SK-N-SH (cell line): ENCODE data around the gene ACAP2. TPM values are rescaled to one million over a fixed set of nuclear protein-coding genes. Genes with fewer than 3 reads are reported as not detected.

Experiments
- CTCF ChIA-PET: fragments of 300-600, 350-600 bp; formaldehyde crosslinking; extraction: SDS; loops from one replicate; lab custom pipeline; 2021; lab: Yijun Ruan, JAX
- POLR2A ChIA-PET: fragments of 350-600 bp; sonication (Branson Sonifier 250); formaldehyde crosslinking; extraction: SDS; loops from one replicate; lab custom pipeline; 2020; ENCODE audit warnings: antibody characterized with exemption, inconsistent platforms; lab: Yijun Ruan, JAX
- DNase-seq: peaks from one replicate; pipeline ENCODE4 v3.0.0; 2012
- H2AFZ ChIP-seq: fragments of 200-600 bp; sonication (generic); 2 replicates; pipeline ENCODE4 v1.8.1; 2016; ENCODE audit warnings: antibody characterized with exemption, mild to moderate bottlenecking, low read depth
- H3F3A ChIP-seq: fragments of 200-600 bp; sonication (generic); replicated peaks from 2 replicates; pipeline ENCODE3; 2016; ENCODE audit warnings: antibody characterized with exemption, mild to moderate bottlenecking; ENCODE audit not compliant: insufficient read depth
- H3K27ac ChIP-seq, 2 experiments: fragments of 200-500 bp in 1 of 2; fragments of 200-600 bp in 1 of 2; sonication (Bioruptor generic) in 1 of 2; sonication (generic), shearing (Covaris generic) in 1 of 2; 2 replicates each; pipeline versions ENCODE4 v1.5.1 to v1.6.1; 2014 to 2016; ENCODE audit warnings: low read depth in 2 of 2, inconsistent platforms in 1 of 2, low read length in 1 of 2, mild to moderate bottlenecking in 1 of 2, mixed read lengths in 1 of 2
- H3K27me3 ChIP-seq: fragments of 200-600 bp; sonication (generic), shearing (Covaris generic); 2 replicates; pipeline ENCODE4 v1.6.1; 2016; ENCODE audit warnings: mixed run types; ENCODE audit not compliant: insufficient read depth
- H3K36me3 ChIP-seq, 2 experiments: fragments of 200-500 bp in 1 of 2; fragments of 200-600 bp in 1 of 2; sonication (Bioruptor generic) in 1 of 2; sonication (generic) in 1 of 2; replicated peaks in 1 of 2; 2 replicates each; pipeline versions ENCODE3 to v1.5.1; 2014 to 2016; ENCODE audit warnings: low read length in 1 of 2, mild to moderate bottlenecking in 1 of 2; ENCODE audit not compliant: insufficient read depth in 2 of 2, control insufficient read depth in 1 of 2
- H3K4me1 ChIP-seq, 2 experiments: fragments of 200-500 bp in 1 of 2; fragments of 200-600 bp in 1 of 2; sonication (Bioruptor generic) in 1 of 2; sonication (generic), shearing (Covaris generic) in 1 of 2; 2 replicates each; pipeline versions ENCODE4 v1.5.1 to v1.6.1; 2014 to 2016; ENCODE audit warnings: low read depth in 1 of 2, low read length in 1 of 2, mixed run types in 1 of 2; ENCODE audit not compliant: insufficient read depth in 2 of 2, control insufficient read depth in 1 of 2
- H3K4me2 ChIP-seq: fragments of 200-600 bp; sonication (generic), shearing (Covaris generic); 2 replicates; pipeline ENCODE4 v1.6.1; 2017; ENCODE audit warnings: mixed run types
- H3K4me3 ChIP-seq, 2 experiments: fragments of 200-500 bp in 1 of 2; fragments of 200-600 bp in 1 of 2; sonication (Bioruptor generic) in 1 of 2; sonication (generic), shearing (Covaris generic) in 1 of 2; 2 replicates each; pipeline versions ENCODE4 v1.5.1 to v1.8.1; 2014 to 2016; ENCODE audit warnings: low read depth in 2 of 2, inconsistent platforms in 1 of 2, low read length in 1 of 2, mild to moderate bottlenecking in 1 of 2, mixed read lengths in 1 of 2, moderate library complexity in 1 of 2
- H3K79me2 ChIP-seq: fragments of 200-600 bp; sonication (generic); 2 replicates; pipeline ENCODE4 v1.8.1; 2017; ENCODE audit warnings: mild to moderate bottlenecking; ENCODE audit not compliant: insufficient read depth
- H3K9ac ChIP-seq: fragments of 200-600 bp; sonication (generic); 2 replicates; pipeline ENCODE4 v1.6.1; 2017; ENCODE audit warnings: mixed run types
- H3K9me2 ChIP-seq: fragments of 200-600 bp; sonication (generic); 2 replicates; pipeline ENCODE4 v1.6.1; 2017; ENCODE audit warnings: mixed run types
- H3K9me3 ChIP-seq: fragments of 200-600 bp; sonication (generic); 2 replicates; pipeline ENCODE4 v1.6.1; 2017; ENCODE audit warnings: mixed run types, mild to moderate bottlenecking, moderate library complexity
- H4K20me1 ChIP-seq: fragments of 200-600 bp; sonication (generic); 2 replicates; pipeline ENCODE4 v1.6.1; 2017; ENCODE audit warnings: mild to moderate bottlenecking, mixed run types; ENCODE audit not compliant: insufficient read depth
- CTCF ChIP-seq: fragments of 200-600 bp; sonication (generic); IDR thresholded peaks from 2 replicates; pipeline ENCODE4 v1.6.1; 2017; ENCODE audit warnings: antibody characterized with exemption, mild to moderate bottlenecking, moderate library complexity
- EP300 ChIP-seq, 2 experiments: IDR thresholded peaks; 2 replicates each; pipeline versions ENCODE4 v1.4.0 to v1.6.1; 2012; ENCODE audit warnings: borderline replicate concordance in 1 of 2, low read depth in 1 of 2, low read length in 1 of 2
- EZH2phosphoT487 ChIP-seq: fragments of 200-600 bp; sonication (generic); IDR thresholded peaks from 2 replicates; pipeline ENCODE4 v1.6.1; 2017; ENCODE audit warnings: low read depth, mixed run types, mild to moderate bottlenecking, antibody characterized with exemption, moderate library complexity, borderline replicate concordance
- FOXJ3 ChIP-seq: sonication (generic); formaldehyde crosslinking; IDR thresholded peaks from 2 replicates; pipeline ENCODE4 v1.5.1; 2020; ENCODE audit warnings: mild to moderate bottlenecking, missing genetic modification reagents
- FOXM1 ChIP-seq: IDR thresholded peaks from 2 replicates; pipeline ENCODE4 v1.4.0; 2012; ENCODE audit warnings: low read depth, mild to moderate bottlenecking
- IRF3 ChIP-seq: fragments of 150-350 bp; IDR thresholded peaks from 2 replicates; pipeline ENCODE4 v1.6.1; 2016; ENCODE audit warnings: mild to moderate bottlenecking, low read depth, low read length
- MAX ChIP-seq: IDR thresholded peaks from 2 replicates; pipeline ENCODE4 v1.4.0; 2012; ENCODE audit warnings: low read depth
- NFIC ChIP-seq: IDR thresholded peaks from 2 replicates; pipeline ENCODE4 v1.4.0; 2012; ENCODE audit warnings: borderline replicate concordance
- RFX5 ChIP-seq: IDR thresholded peaks from 2 replicates; pipeline ENCODE4 v1.6.1; 2012; ENCODE audit warnings: mild to moderate bottlenecking, improper control_type of control experiment, low read length
- SMC3 ChIP-seq: IDR thresholded peaks from 2 replicates; pipeline ENCODE4 v1.6.1; 2012; ENCODE audit warnings: low read depth, low read length, improper control_type of control experiment
- TCF12 ChIP-seq: IDR thresholded peaks from 2 replicates; pipeline ENCODE4 v1.4.0; 2012
- TEAD4 ChIP-seq: IDR thresholded peaks from 2 replicates; pipeline ENCODE4 v1.4.0; 2012; ENCODE audit warnings: mild to moderate bottlenecking, borderline replicate concordance; ENCODE audit not compliant: insufficient read depth
- YY1 ChIP-seq: IDR thresholded peaks from 2 replicates; pipeline ENCODE4 v1.4.0; 2012; ENCODE audit warnings: low read depth, mild to moderate bottlenecking
- WGBS: methylation state at CpG from one replicate; pipeline ENCODE4 v1.1.6; 2017; ENCODE audit warnings: low lambda C conversion rate; 5-methylcytosine and 5-hydroxymethylcytosine counted together
- polyA plus RNA-seq, 3 experiments: library from polyadenylated mRNA; depleted of rRNA; stranded (reverse); fragments of >200 nt; gene quantifications; 2 replicates each; pipeline ENCODE4 v1.2.3, GENCODE V29; 2012

Gene ACAP2
- polyA plus RNA-seq, 1 of the 3 experiments (the other 2 are of a cell fraction) = 6.8 TPM

- TF ChIP-seq SMC3 (peak; percentile 81), FOXJ3 (no peak), TEAD4 (no peak), RFX5 (no peak), NFIC (no peak; the same call in 1 of the 2 replicates), YY1 (no peak), CTCF (peak; percentile 40), TCF12 (peak; percentile 34; the same call in 1 of the 2 replicates), FOXM1 (no peak), MAX (peak; percentile 17; the same call in 1 of the 2 replicates)
Observed at GRCh38 chr3:195259475-195260279, 183.1 kb downstream of the ACAP2 start (continued).

GRCh38 chr3:195259154-195259474 is 183.7 kb downstream of the ACAP2 start:
- H3K79me2 ChIP-seq = peaks cover 49% of the 10 kb centered on the region
- no peaks in the 10 kb centered on the region for H3K27me3 ChIP-seq
- H3K4me2 ChIP-seq = peak overlapping the region; percentile 96
- ChIA-PET CTCF (interaction anchor here (0.7 to 5.9 kb wide), 13 partner anchors 11 to 587 kb away, joined by 3 to 50 read pairs (median 4); partner anchors contain the start of gene LSG1), POLR2A (interaction anchor here (0.9 to 1.2 kb wide), 3 partner anchors 10 to 587 kb away, joined by 3 to 4 read pairs (median 4); partner anchors contain the start of gene LSG1)
- WGBS = 48% methylated on average over 6 of the region's 7 CpGs
- peak overlapping the region; percentile 90 for H3K9ac ChIP-seq
- peak overlapping the region; percentile 63 to 72; a peak in 3 of 4 replicates for H3K4me3 ChIP-seq
- H2AFZ ChIP-seq = peak overlapping the region; percentile 54; the same call in 1 of the 2 replicates
- no peaks in the 10 kb centered on the region for H3K36me3 ChIP-seq
- DNase-seq = peak; percentile 72
- H3K9me2 ChIP-seq = no peaks in the 10 kb centered on the region
- TF ChIP-seq EP300 (IDR thresholded peaks at IDR 0.05; ENCODE audit: borderline replicate concordance in 1 of 2, low read depth in 1 of 2, low read length in 1 of 2) (peak in 1 of 2 experiments; percentile 35; a peak in 1 of 4 replicates), EZH2phosphoT487 (no peak), IRF3 (no peak)
- TF ChIP-seq, all 33 proteins: peak for 1
- peaks cover 18 to 62% of the 10 kb centered on the region in 2 experiments for H3K4me1 ChIP-seq
- no peaks in the 10 kb centered on the region for H3F3A ChIP-seq
- no peaks in the 10 kb centered on the region; the same call in 1 of the 2 replicates for H4K20me1 ChIP-seq
- peak overlapping the region; percentile 83 to 97 for H3K27ac ChIP-seq
- no peaks in the 10 kb centered on the region for H3K9me3 ChIP-seq
